Measurements from ENCODE around the gene MLLT10.

Gene MLLT10

GRCh38 chr10:21517134-21518031, 16.6 kb upstream of the MLLT10 start:
- no peak for DNase-seq

- no peak for DNase-seq
These were observed 15.8 kb upstream of the MLLT10 start for GRCh38 chr10:21518149-21518640.

DNA sequence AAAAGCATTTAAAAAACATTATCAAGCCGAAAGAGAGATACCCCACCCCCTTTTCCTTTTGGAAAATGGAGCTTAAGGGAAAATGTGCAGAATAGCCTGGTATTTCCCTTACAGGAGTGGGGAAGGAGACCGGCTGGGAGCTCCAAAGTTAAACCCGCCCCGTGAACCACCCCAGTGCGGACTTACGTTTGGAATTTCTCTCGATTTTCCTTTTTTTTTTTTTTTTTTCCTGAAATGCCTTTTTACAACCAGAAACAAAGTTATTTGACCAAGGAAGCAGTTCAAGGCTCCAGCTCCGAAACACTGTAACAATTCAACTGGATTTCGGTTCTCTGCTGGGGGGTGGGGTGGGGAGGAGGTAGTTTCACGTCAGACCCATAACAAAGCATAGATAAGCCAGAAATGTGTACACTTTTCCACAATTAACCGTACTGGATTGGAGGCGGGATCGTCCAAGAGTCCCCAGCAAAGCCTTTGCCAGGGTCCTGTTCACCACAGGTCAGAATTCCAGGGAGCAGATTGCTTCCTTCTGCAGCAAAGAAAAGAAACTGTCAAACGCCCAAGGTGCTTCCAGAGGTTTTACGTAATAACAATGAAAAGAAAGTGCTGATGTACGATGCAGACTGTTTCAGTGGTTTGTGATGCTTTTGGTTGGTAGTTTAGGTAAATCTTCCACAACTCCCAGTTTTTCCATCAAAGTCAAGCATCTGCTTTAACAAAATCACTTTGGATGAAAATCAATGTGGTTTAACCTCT, 15.2 kb upstream of the MLLT10 start:
- no peak for DNase-seq

DNA sequence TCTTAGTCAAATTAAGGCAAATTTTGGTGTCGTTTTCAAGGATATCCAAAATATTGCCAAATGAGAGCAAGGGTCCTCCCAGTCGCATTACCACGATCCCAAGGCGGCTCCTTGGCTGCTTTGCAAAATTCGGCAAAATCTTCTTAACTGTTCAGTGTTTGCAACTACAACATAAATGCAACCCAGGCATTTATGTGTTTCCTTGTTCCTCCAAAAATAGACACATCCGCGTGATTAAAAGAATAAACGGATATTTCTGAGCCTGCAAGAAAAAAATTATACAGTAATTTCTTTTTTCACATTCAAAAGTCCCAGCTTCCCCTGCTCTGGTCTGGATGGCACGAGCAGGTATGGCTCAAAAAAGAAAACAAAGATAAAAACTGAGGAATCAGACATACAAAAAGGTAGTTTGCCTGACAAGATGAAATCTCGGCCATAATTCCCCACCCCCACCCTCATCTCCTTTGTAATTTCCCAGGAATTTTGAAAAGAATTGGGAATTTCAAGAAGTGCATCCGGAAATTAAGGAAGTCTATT, 14.6 kb upstream of the MLLT10 start:
- no peak for DNase-seq

DNA sequence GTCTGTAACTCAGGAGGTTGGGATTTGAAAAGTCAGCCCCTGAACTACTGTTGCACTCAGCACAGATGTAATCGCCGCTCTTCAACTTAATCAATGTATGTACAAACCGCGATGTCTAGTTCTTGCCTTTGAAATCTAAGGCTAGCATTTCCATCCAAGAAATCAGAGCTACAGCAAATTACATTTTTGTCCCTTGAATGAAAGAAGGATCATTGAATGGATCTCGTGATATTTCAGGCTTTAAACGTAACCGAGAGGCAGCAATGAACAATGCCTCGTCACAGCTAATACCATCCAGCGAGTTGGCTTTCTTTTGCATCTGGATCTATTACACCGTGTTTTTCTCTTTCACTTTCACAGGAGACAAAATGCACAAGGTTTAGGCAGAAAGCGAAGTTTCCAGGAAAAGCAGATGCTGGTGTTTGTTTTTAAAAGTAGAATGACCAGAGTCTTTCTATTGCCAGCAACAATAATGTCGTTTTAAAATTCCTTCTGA, 14.0 kb upstream of the MLLT10 start:
- DNase-seq = no peak

DNA sequence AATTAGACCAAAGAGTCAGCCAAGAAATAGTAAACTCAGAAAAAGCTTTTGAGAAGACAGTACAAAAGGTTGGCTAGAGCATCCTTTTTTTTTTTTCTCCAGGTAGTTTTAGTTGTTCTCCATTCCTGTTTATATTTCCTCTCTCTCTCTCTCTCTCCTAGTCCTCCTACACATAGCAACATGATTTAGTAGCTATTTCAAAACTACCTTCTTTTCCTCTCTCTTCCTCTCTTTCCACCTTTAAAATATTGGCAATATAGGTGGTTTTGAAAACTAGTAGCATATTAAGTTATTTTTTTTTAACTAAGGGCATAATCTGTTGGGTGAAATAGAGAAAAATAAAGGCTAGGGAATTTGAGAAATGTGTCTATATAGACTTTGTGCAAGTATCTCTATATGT, 13.5 kb upstream of the MLLT10 start:
- no peak for DNase-seq

- DNase-seq = no peak
These were observed 13.1 kb upstream of the MLLT10 start for GRCh38 chr10:21520949-21521348.

GRCh38 chr10:21521751-21522533, 12.1 kb upstream of the MLLT10 start:
- DNase-seq = no peak

GRCh38 chr10:21522631-21523406, 11.2 kb upstream of the MLLT10 start:
- no peak for DNase-seq

DNA sequence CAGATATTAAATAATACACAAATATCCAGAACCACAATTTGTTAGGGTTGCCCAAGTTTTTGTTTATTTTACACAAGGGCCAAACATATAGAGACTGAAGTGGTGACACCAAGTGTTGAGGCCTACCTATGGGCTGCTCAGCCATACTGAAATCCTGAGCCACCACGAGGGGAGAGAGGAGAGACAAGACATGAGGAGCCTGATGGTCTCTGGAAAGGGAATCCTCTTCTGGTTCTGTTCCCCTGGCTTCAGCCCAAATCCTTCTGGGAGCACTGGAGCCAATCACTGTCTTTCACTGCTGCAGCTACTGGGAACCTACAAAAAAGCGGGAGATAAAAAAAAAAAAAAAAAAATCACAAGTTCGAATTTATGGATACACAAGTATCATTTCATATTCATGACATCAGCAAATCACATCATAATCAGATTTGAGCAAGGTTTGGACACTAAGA, 10.4 kb upstream of the MLLT10 start:
- no peak for DNase-seq

GRCh38 chr10:21524131-21524525, 9.9 kb upstream of the MLLT10 start:
- DNase-seq = no peak

DNA sequence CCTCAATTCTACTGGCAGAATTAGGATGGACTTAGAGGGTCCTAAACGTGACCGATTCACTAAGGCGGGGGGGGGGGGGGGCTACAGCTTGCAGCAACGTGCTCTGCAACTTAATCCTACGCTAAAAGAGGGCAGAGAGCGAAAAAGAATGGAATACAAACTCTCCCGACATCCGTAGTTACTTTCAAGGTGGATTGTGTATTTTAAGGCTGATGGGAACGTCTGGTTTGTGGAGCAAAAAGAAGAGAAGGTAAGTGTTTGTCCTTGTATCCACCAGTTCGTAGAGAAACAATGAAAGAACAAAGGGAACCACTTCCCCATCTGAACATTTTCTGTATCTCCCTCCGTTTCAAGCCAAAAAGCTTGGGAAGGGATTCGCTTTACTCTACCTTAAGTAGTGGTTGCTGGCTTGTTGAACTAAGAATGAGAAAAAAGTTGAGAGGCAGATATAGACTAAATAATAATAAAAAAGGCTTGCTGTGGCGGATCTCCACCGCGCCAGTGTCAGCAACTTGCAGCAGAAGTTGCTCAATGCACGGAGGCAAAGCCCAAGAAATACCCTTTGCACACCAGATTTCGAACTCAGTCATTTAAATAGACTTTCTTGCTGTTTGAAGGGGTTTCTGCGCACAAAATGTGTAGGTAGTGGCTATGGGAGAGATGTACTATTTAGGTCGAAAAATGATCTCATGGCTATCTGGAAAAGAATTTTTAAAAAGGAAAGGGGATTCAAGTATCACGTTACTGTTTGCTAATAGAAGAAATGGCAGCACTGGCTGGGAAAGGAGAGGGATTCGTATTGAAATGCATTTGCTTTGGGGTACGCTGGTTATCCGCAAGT, 9.3 kb upstream of the MLLT10 start:
- DNase-seq = no peak

DNA sequence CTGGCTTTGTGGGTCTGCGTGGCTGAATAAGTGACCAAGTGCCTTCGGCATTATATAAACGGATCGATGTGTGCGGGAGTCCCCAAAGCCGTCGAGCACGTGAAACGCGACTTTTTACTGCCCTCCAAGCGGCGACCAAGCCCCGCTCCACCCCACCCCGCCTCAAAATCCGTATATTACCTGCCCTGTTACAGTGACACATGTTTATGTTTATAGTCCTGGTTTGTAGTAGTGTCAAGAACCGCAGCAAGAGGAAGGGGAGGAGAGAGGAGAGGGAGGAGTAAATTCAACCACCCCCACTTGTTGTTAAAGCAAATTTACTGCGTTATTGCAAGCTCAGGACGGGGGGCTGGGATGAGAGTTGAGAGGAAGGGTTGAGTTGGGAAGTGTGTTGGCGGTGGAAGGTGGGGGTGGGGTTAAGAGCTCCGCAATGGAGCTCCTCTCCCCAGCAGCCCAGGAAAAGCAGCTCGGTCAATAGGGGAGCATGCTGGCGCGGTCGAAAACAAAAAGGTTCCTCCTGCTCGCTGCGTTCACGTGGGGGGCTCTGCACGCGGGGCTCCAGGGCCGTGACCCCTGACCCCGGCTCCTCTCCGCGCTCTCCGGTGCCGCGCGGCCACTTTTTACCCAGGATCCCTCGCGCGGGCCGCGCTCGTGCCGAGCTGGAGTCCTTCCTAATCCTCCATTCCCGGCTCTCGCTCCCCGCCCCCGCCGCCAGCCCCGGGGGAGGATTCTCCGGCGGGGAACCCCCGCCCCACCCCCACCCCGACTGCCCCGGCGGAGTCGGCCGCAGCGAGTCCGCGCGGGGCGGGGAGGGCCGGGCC, 8.5 kb upstream of the MLLT10 start, which contains the start of gene SKIDA1:
SKIDA1 (minus strand) TSS at position 316 of the 821 bp plus-strand sequence. CDS start 7,860 bp downstream, outside the sequence.
- DNase-seq = no peak

DNA sequence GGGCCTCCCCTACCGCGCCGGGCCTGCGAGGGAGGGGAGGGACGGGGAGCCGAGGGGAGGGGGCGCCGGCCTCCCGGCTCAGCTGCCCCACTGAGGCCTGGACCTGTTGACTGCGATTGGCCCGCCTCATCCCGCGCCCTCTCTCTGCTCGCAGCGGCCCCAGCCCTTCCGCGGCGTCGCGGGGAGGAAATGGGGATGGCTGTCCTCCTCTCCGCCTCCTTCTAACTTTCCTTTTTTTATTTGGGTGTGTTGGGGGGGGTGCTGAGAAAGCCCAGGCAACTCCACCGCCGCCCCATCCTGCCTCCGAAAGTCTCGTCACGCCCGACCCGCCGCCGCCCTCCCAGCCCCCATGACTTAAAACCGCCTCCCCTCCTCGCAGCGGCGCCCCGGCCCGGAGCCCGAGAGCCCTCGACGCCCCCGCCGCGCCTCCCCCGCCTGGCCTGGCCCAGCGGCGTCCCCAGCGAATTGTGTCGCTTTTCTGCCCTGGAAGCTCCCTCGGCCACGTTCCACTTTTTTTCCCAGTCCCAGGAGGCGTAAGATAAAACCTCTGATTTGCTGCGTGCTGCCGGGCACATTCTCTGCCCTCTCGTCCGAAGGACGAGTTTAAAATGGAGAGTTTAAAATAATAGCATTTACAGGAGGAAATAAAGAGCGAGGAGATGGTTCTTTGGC, 7.7 kb upstream of the MLLT10 start:
- no peak for DNase-seq

DNA sequence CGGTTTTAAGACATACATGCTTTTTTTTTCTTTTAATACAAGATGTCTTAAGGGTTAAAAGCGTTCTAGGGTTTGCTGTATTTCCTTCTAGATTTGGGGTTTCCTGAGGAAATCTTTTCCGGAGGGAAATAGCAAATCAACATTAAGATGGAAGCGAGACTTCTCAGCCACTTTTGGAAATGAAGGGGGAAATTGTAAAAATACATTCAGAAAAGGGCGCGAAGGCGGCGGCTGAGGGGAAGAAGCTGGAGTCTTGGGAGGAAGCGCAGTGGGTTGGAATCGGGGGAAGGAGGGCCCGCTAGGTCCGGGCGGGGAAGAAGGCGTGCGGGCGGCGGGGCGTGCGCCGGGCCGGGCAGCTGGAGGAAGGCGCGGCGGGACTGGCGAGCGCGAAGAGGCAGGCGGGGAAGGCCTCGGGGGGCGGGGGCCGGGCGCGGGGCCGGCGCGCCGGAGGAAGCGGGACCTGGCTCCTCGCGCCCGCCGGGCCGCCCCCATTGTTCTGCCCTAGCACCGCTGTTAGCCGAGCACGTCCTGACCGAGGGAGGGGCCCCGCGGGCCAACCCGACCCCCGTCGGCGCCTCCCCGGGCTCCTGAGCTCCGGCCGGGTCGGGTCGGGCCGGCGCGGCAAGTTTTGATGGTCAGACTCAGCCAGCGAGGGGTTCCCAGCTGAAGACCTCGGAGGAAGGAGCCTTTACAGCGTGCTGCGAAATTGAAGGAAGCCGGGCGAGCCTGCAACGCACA, 7.0 kb upstream of the MLLT10 start:
- DNase-seq = no peak

DNA sequence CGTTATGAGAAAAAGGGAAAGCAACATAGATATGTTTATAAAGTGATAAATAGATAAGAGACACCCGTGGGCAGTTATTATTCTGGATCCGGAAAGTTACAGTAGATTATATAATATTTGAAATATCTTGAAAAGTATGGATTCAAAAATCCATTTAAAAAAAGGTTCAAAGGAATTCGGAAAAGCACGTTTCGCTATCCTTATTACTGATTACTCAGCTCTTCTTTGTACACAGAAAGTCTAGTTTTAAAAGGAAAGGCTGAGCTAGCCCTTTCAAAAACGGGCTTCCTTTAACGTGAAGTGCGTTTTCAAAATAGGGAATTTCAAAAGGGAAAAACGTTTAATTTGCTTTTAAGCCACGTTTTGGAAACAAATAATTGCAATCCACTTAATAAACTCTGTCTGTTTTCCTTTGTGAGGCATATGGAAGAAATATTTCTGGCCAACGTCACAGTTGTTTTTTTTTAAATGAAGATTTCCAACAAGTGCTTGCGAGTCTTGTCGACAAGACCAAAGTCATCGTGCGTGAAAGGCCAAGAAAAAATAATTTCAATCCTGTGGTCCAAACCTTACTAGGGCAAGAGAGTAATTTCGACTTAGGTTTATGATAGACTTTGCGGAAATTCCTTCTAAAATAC, 6.3 kb upstream of the MLLT10 start:
- DNase-seq = no peak

DNA sequence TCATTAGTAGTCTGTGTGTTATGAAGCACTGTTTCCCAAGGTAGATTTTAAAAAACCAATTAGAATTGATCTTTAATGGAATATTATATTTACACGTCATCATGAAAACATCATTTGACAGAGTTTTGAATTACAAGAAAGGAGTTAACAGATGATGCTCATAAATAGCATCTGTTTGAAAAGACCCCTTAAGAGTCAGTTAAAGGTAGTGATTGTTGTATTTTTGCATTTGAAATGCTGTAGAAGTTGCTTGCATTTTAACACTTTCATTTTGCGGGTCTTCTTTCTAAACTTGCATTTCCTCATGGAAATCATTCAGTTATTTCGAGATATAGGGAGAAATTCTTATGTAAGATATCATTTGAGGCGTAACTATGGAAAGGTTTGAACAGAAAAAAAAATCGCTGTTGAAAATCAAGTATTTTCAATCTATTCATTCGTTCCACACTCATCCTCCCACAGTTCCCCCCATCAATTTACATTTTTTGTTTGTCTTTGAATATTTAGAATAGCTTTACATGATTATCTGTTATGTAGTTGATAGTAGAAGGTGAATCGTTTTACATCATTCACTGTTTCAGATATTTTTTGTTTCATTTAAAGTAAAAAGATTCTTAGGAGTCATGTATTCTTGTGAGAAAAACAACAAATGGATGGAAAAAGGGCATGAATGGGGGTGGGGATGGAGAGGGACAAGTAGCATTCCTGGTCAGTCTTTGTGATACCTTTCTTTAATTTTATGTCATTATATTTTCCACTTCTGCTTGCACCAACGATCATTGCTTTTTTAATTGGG, 5.6 kb upstream of the MLLT10 start:
- DNase-seq = no peak
